Transverse colon (tissue), 4 donors: ENCODE measurements around the gene CHRM4. TPM values are rescaled to one million over a fixed set of nuclear protein-coding genes. Genes with fewer than 3 reads are reported as not detected.

Experiments
- DNase-seq: peaks from one replicate; pipeline ENCODE4 v3.0.0-alpha.2; 2019
- H3K27ac ChIP-seq, 4 donors: fragments of 200-600 bp; sonication (generic); 2 replicates each; pipeline ENCODE4 v1.5.1; 2016 to 2018; ENCODE audit warnings: inconsistent platforms in 4 of 4
- H3K27me3 ChIP-seq: fragments of 200-600 bp; sonication (generic); 2 replicates; pipeline ENCODE4 v1.5.1; 2017; ENCODE audit warnings: inconsistent platforms
- H3K36me3 ChIP-seq, 4 donors: fragments of 200-600 bp; sonication (generic); 2 replicates each; pipeline ENCODE4 v1.5.1; 2017 to 2019; ENCODE audit warnings: inconsistent platforms in 4 of 4
- H3K4me1 ChIP-seq, 4 donors: fragments of 200-600 bp; sonication (generic); 2 replicates each; pipeline ENCODE4 v1.5.1; 2017 to 2020; ENCODE audit warnings: inconsistent platforms in 4 of 4
- H3K4me3 ChIP-seq, 4 donors: fragments of 200-600 bp; sonication (generic); 1 replicate in 1 of 4; 2 replicates in 3 of 4; pipeline versions ENCODE4 v1.5.1 to v1.6.1; 2017 to 2019; ENCODE audit warnings: inconsistent platforms in 4 of 4
- H3K9me3 ChIP-seq, 2 donors: fragments of 200-600 bp; sonication (generic); 2 replicates each; pipeline ENCODE4 v1.5.1; 2017 to 2019; ENCODE audit warnings: inconsistent platforms in 2 of 2
- EP300 ChIP-seq: sonication (generic); formaldehyde crosslinking; IDR thresholded peaks from one replicate; pipeline ENCODE4 v1.6.1; 2017; ENCODE audit warnings: antibody characterized with exemption, low read depth
- POLR2A ChIP-seq: fragments of 450-650 bp; IDR thresholded peaks from one replicate; pipeline ENCODE4 v1.6.1; 2016; ENCODE audit warnings: antibody characterized with exemption, mild to moderate bottlenecking, moderate library complexity
- POLR2AphosphoS5 ChIP-seq, 3 donors: sonication (generic); formaldehyde crosslinking; IDR thresholded peaks; one replicate each; pipeline ENCODE4 v1.6.1; 2016; ENCODE audit warnings: antibody characterized with exemption in 3 of 3
- WGBS, 2 donors: methylation state at CpG; one replicate each; pipeline ENCODE4 v1.1.5; 2018; ENCODE audit warnings: low coverage in 1 of 2; 5-methylcytosine and 5-hydroxymethylcytosine counted together
- in situ Hi-C, 4 donors: fragments of 200-750 bp; cut with MboI; loops; one replicate each; pipeline versions ENCODE4 v1.15.0 to v1.15.1; 2017; ENCODE audit warnings: low sequenced_read_pairs in 3 of 4, low pct_ligation_motif_present in 1 of 4, low pct_unique_long_range_greater_than_20kb in 1 of 4
- intact Hi-C: fragments of 100-400 bp; cut with DNase I; formaldehyde crosslinking; loops from one replicate; pipeline ENCODE4 v1.15.1; 2023; ENCODE audit warnings: low total_unique reads
- total RNA-seq, 4 donors: library from RNA; depleted of rRNA; stranded (reverse); fragments of >200 nt; gene quantifications; one replicate each; pipeline ENCODE4 v1.1.0, GENCODE V29; 2016
- TF ChIP-seq, protein P1 (sequence below), 5 experiments: fragments of 200-600 bp in 3 of 5; fragments of 450-650 bp in 2 of 5; sonication (generic) in 3 of 5; IDR thresholded peaks; 1 replicate in 2 of 5; 2 replicates in 3 of 5; pipeline ENCODE4 v1.5.1; 2016 to 2017; ENCODE audit warnings: antibody characterized with exemption in 5 of 5, inconsistent platforms in 3 of 5, mild to moderate bottlenecking in 2 of 5, moderate library complexity in 1 of 5

The CHRM4 gene
- total RNA-seq, 4 donors from 2014 or later, result 0.82 to 3.3 TPM; not detected in 2

DNA sequence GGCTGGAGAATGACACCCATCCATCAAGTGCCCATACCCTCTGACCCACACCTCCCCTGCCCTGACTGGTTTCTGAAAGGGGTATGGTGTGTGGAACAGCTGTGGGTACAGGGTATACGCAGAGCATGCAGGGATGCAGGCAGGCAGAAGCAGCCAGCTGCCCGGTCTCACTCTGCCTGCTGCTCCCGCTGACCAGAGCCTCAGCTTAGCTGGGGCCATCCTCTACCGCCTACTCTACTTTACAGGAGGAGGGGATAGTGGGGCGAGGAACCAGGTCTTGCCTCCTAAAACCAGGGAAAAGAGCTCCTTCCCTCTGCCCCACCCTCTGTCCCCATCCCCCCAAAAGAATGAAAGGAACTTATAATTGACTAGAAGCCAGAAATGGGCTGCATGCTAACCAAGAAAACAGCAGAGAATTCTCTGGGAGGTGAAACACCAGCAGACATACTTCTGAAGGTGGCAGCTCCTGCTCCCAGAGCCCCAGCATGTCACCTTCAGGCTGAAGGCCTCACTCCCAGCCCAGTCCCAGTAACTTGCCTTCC lies 13.0 kb upstream of the CHRM4 start:
- in situ Hi-C loops, result loop anchor here in 1 of 4 donors (25.0 kb wide), 1 partner anchor 133 kb away; no protein-coding TSS in a partner anchor
- no peak for DNase-seq
- 87 to 88% methylated on average over 3 to 5 of the region's 5 CpGs for whole genome bisulfite sequencing, 2 donors
- TF ChIP-seq POLR2A (no peak), POLR2AphosphoS5 (IDR thresholded peaks at IDR 0.05) (no peak), EP300 (no peak)
- TF ChIP-seq, protein P1, sequence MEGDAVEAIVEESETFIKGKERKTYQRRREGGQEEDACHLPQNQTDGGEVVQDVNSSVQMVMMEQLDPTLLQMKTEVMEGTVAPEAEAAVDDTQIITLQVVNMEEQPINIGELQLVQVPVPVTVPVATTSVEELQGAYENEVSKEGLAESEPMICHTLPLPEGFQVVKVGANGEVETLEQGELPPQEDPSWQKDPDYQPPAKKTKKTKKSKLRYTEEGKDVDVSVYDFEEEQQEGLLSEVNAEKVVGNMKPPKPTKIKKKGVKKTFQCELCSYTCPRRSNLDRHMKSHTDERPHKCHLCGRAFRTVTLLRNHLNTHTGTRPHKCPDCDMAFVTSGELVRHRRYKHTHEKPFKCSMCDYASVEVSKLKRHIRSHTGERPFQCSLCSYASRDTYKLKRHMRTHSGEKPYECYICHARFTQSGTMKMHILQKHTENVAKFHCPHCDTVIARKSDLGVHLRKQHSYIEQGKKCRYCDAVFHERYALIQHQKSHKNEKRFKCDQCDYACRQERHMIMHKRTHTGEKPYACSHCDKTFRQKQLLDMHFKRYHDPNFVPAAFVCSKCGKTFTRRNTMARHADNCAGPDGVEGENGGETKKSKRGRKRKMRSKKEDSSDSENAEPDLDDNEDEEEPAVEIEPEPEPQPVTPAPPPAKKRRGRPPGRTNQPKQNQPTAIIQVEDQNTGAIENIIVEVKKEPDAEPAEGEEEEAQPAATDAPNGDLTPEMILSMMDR (IDR thresholded peaks at IDR 0.05), result no peak
- no peaks in the 10 kb centered on the region for H3K27me3 ChIP-seq
- H3K36me3 ChIP-seq, result peaks cover 0 to 30% (median 11%) of the 10 kb centered on the region in 4 donors
- intact Hi-C loops, result no loop called here
- H3K4me1 ChIP-seq, result no peaks in the 10 kb centered on the region
- no peak overlapping the region for H3K27ac ChIP-seq
- no peaks in the 10 kb centered on the region for H3K9me3 ChIP-seq
- H3K4me3 ChIP-seq, result no peak overlapping the region

DNA sequence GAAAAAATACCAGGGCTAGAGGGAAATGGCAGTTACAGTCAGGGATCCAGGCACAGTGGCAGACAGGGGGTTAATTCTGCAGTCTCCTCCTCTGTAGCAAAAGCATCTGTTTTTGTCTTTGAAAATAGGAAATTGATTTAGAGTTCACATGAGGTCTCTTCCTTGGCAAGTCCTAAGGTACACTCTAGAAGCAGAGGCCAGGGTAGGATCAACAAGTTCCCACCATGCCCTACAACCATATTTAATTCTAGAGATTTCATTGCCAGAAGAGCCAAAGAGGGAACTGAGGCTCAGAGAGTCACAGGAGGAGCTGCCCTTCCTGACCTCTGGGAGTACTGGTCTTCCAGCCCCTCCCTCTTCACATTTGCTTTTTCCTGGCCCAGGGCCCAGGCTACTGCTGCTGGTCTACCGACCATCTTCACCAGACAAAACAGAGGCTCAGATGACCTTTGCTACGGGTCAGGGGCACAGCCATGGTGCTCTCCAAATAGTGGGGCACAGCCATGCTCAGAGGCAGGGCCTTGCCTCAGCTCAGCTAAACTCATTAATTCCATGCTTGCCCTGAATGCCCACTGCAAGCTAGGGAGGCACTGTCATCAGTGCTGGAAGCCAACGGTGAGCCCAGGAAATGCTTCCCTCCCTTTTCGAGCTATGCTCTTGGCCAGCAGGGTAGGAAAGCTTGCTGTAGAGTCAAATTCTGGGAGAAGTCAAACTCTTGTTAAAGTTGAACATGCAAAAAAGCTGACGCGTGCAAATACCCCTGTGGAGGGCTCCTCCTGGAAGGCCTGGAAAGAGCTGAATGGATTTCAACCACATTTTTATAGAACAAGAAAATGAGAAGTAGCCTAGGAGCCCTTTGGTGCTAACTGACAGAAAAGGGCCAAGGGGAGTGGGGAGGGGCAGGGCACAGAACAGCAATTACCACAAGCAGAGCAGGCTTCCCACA lies 11.7 kb upstream of the CHRM4 start:
- TF ChIP-seq POLR2A (no peak), EP300 (no peak), POLR2AphosphoS5 (IDR thresholded peaks at IDR 0.05) (no peak)
- TF ChIP-seq, protein P1 (IDR thresholded peaks at IDR 0.05), result no peak
- intact Hi-C loops (no loop called here), in situ Hi-C loops (loop anchor here in 1 of 4 donors (25.0 kb wide), 1 partner anchor 134 kb away; no protein-coding TSS in a partner anchor)
- H3K27ac ChIP-seq, result no peak overlapping the region
- peaks cover 0 to 28% (median 10%) of the 10 kb centered on the region in 4 donors for H3K36me3 ChIP-seq
- DNase-seq, result no peak
- H3K4me1 ChIP-seq, result no peaks in the 10 kb centered on the region
- 95% methylated on average over 6 of the region's 6 CpGs; no CpG with 5 or more reads in 1 of the 2 donors for WGBS, 2 donors
- H3K4me3 ChIP-seq, result no peak overlapping the region
- no peaks in the 10 kb centered on the region for H3K27me3 ChIP-seq
- H3K9me3 ChIP-seq, result no peaks in the 10 kb centered on the region

DNA sequence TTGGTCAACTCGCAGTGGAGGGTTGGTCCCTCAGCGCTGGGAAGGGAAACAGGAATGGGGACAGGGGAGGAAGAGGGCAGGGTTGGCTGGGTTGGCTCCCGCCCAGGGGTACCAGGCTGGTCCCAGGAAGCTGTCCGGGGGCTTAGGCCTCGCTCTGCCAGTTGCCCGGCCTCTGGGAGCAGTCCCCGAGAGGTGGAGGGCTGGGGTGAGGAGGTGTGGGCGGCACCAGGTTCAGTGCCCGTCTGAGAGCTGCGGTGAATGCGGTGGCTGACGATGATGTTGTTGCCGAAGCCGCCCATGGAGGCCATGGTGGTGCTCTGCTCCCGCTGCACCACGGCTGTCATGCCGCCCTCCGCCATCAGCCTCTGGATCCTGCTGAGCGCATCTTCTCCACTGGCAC lies 6.0 kb upstream of the CHRM4 start:
- peaks cover 2 to 7% (median 6%) of the 10 kb centered on the region in 4 donors for H3K4me1 ChIP-seq
- TF ChIP-seq EP300, result no peak
- TF ChIP-seq, protein P1 (IDR thresholded peaks at IDR 0.05), result no peak
- TF ChIP-seq POLR2A, result no peak
- TF ChIP-seq POLR2AphosphoS5 (IDR thresholded peaks at IDR 0.05), result no peak
- peaks cover 0 to 7% (median 3%) of the 10 kb centered on the region in 4 donors for H3K36me3 ChIP-seq
- in situ Hi-C loops (loop anchor here in 3 of 4 donors (10.0 to 25.0 kb wide), 2 partner anchors 137 to 140 kb away; no protein-coding TSS in a partner anchor), intact Hi-C loops (loop anchor here (10.0 kb wide), 1 partner anchor 137 kb away; no protein-coding TSS in a partner anchor)
- no peaks in the 10 kb centered on the region for H3K27me3 ChIP-seq
- no peaks in the 10 kb centered on the region for H3K9me3 ChIP-seq
- WGBS, 2 donors, result 96% methylated on average over 19 of the region's 19 CpGs; no CpG with 5 or more reads in 1 of the 2 donors
- DNase-seq, result no peak
- H3K27ac ChIP-seq, result no peak overlapping the region
- no peak overlapping the region for H3K4me3 ChIP-seq

DNA sequence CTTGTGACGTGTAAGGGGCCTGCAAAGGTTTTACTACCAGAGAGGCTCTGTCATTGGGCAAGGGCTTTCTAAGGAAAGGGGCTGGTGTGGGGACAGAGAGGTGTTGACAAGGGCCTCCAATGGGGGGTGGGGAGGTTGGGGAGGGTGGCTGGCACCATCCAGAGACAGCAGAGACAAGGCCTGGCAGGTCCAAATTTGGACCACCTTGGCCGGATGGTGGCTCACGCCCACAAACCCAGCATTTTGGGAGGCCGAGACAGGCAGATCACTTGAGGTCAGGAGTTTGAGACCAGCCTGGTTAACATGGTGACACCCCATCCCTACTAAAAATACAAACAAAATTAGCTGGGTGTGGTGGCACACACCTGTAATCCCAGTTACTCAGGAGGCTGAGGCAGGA lies 2.2 kb upstream of the CHRM4 start:
- no peak overlapping the region for H3K27ac ChIP-seq
- H3K4me3 ChIP-seq, result no peak overlapping the region
- peaks cover 37% of the 10 kb centered on the region for H3K27me3 ChIP-seq
- H3K36me3 ChIP-seq, result peaks cover 0 to 7% (median 3%) of the 10 kb centered on the region in 4 donors
- DNase-seq, result no peak
- intact Hi-C loops (loop anchor here (10.0 kb wide), 1 partner anchor 141 kb away; no protein-coding TSS in a partner anchor), in situ Hi-C loops (loop anchor here in 3 of 4 donors (10.0 to 25.0 kb wide), 2 partner anchors 141 to 144 kb away; no protein-coding TSS in a partner anchor)
- peaks cover 6 to 40% (median 40%) of the 10 kb centered on the region in 4 donors for H3K4me1 ChIP-seq
- 40 to 81% methylated on average over 1 to 4 of the region's 4 CpGs for WGBS, 2 donors
- TF ChIP-seq, protein P1 (IDR thresholded peaks at IDR 0.05), result no peak
- TF ChIP-seq EP300, result no peak
- no peak for TF ChIP-seq POLR2AphosphoS5 (IDR thresholded peaks at IDR 0.05)
- no peak for TF ChIP-seq POLR2A
- H3K9me3 ChIP-seq, result no peaks in the 10 kb centered on the region
